ENCODE results near the gene GAB2.
A peak's percentile ranks its signal among the peaks of the same experiment; 100 is the strongest.

Gene GAB2

DNA sequence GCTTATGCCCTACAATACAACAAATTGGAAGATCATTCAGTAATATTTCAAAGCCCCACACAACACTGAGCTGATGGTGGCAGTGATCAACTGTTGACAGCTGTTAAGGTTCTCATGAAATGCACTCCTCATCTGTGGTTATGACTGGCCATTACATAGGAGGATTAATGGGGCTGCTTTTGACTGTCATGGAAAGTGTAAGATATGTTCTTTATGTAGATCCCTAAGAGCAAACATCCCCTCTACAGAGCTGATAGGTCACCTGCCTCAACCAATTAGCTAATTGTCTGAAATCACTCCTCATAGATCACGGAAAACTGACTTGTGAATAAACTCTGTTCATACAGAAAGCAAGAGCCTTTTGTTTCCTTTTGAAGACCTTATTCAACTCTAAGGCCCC is 78.1 kb downstream of the GAB2 start:
- DNase-seq: no peak

DNA sequence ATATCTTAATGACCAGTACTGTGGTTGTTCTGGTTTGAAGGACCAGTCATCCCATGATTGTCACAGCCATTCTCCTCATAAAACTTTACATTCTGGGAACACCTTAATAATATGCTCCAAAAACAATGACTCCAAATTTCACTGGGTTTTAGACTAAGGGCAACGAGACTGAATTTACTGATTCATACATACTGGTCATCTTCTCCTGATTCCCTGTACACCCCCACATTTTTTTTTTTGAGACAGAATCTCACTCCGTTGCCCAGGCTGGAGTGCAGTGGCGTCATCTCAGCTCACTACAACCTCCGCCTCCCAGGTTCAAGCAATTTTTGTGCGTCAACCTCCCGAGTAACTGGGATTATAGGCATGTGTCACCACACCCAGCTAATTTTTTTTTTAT is 78.9 kb downstream of the GAB2 start:
- no peak for DNase-seq

DNA sequence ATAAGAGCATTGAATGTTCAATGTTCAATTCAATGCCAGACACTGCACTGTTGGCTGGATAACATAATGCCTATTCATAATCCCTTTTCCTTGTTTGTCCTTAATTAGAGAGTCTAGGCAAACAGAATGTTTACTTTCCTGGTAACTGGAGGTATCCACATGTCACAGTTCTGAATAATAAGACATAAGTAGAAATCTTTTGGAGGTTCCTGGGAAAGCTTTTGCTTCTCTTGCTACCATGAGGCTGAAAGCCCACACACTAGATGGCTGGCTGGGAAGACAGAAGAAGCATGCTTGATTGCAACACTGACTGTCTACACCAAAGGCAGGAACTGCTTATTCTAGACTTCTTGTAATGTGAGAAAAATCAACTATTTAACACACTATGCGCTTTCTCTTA is 79.5 kb downstream of the GAB2 start:
- DNase-seq: no peak

DNA sequence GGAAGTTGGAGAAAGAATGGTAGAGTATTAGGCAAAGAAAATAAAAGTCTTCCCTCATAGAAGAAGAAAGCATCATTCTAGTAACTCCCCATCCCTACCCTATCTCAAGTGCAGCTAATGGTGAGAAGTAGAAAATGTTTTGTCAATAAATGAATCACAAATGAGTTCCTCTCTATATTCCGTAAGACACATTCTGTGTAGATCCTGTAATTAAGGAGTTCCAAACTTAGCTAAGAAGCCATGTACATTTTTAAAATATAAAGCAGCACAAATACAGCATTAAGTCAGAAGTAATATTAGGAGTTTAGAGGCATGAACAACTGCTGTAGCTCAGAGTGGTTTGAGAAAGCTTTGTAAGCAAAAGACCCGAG is 80.1 kb downstream of the GAB2 start:
- DNase-seq: no peak

DNA sequence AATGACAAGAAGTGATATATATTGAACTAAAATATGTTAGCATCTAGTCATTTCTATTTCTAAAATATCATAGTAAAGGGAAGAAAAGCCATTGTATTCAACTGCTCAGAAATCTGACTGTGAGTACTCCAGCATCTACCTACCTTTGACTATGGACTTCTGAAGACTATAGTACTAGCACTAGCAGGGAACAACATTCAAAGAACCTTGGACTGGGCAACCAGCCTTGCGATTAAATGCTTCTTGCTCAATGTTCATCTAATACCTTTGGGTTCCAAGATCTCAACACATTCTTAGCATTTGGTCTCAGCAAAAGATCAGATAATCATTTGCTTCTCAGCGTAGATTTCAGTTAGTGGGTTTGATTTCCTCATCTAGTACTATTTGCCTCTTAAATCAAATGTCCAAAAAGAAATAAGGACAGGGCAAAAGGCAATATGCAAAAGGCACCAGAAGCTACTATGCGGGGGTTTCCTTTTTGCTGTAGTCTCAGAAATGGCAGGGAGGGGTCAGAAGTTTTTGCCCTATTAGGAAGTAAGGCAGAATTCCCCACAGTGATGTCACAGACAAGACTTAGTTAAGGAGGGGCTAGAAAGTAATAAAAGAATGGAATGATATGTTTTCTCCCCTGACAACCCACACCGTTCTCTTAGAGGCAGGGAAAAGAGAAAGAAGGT is 80.6 kb downstream of the GAB2 start:
- DNase-seq: no peak

DNA sequence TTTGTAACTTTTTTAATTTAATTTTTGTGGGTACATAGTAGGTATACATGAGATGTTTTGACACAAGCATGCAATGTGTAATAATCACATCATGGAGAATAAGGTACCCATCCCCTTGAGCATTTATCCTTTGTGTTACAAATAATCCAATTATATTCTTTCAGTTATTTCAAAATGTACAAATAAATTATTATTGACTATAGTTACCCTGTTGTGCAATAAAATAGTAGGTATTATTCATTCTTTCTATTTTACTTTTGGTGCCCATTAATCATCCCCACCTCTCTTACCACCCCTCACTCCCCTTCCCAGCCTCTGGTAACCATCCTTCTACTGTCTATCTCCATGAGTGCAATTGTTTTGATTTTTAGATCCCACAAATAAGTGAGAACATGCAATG is 83.5 kb downstream of the GAB2 start:
- no peak for DNase-seq

DNA sequence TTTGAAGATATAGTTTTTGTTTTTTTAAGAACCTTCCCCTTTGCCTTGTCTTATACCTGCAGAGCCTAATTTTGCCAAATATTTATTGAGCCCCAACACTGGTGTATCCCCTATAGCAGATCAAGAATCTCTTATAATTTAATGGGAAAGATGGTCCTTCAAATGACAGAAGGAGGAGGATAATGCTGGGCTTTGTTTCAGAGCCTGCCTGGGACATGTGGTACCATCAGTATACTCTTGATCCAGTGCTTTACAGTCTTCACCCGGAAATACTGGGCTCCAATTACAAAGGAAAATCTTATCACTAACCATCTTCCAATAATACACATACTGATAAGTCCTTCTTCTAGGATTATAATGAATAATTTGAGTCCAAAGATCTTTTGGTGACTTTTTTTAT is 84.7 kb downstream of the GAB2 start:
- DNase-seq: no peak

DNA sequence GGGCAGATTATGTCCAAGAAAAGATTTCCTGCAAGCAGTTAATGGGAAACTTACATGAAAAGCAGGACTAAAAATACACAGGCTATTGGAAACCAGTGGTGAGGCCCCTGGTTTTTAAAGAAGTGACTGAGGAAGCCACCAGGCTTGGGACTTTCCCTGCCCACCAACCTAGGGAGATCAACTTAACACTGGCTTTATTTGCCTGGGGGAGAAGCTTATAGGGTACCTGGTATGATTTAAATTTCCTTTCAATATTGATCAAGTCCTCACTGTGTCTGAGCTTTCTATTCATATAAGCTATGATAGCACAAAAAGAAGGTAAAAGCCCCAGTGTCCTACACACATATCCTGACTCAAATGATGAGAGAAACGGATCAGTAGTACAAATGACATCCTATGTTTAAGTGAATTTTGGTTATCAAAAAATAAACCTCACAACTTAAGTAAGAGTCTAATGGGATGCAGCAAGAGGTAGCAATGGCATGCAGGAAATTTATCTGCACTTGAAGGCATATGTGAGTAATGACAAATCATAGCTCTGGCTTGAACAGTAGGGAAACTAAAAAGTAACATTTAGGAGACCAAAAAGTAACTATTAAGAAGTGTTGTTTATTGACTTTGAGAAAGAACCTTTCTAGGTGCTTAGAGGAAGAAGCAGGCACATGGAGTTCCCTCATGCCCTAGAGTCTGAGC is 85.3 kb downstream of the GAB2 start:
- DNase-seq: no peak

DNA sequence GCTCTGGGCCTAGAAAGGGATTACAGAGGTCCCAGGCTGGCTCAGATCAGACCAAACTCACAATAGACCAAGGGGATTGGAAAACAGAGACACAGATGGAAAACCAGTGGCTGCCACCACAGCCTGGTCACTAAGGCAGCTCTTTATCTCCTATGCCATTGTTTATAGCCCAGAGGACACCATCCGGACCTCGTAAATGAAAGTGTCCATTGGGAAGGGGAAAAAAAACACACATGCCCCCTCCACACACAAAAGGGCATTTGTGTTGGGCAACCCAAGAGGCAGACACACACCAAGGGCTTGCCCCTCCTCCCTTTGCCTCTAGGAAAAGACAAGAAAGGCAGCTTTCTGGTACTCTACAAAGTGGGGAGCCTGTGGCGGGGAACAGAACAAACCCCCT is 85.9 kb downstream of the GAB2 start:
- DNase-seq: no peak

DNA sequence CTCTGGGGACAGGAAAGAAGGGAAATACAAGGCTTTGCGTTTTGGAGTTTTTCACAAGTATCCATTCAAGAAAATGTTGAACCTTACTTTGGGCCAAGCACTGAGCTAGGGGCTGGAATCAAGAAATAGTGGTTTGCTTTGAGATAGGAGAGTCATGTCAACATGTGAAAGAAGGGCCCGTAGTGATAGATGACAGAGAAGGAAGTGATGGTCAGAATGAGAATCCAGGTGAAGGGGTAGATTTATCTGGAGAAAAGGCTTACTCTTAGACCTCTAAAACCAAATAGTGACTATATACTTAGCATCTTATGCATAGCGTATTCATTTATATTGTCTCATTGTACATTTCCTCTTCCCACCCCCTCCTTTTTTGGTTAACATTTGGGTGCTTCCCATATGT is 87.3 kb downstream of the GAB2 start:
- no peak for DNase-seq

DNA sequence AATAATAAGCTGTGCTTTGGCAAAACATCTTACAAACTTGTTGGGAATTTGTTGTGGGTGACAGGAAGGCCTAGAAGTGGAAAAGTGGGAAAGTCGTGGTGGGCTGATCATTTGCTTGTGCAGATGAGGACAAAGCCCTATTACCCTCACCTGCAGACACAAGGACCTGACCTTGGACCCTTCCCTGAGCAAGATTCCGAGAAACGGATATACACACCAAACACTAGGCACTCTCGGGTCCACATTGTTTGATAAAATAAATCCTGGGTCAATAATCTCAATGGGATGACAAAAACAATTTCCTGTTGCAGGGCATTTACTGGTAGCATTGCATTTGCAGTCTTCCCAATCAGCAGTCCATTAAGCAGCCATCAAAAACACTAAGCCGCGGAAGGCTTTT is 89.7 kb downstream of the GAB2 start:
- no peak for DNase-seq

DNA sequence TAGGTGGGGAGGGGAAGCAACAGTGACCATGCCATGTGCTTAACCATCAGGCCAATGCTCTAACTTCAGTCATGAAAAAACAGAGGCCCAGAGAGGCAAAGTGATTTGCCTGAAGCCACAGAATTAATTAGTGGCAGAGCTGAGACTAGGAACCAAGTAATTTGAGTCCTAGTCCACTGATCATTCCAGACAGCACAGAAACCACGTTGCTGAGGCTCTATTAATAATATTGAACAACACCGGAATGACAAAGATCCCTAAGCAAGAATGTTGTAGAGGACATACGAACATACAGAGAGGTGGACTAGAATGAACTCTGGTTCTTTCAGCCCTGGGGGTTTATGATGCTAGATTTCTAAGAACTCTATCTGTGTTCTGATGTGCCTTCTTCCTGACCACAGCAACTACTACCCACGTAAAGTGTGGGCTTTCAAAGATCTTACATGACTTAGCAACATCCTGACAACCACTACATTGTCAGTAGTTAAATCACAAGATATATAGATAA is 92.3 kb downstream of the GAB2 start:
- DNase-seq: peak; percentile 61

DNA sequence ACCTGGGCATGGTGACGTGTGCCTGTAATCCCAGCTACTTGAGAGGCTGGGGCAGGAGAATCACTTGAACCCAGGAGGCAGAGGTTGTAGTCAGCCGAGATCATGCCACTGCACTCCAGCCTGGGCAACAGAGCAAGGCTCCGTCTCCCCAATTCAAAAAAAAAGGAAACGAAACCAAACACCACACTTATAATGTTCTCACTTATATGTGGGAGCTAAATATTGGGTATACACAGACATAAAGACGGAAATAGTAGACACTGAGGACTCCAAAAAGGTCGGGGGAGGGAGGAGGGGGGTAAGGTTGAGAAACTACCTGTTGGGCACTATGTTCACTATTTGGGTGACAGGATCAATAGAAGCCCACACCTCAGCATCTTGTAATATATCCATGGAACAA is 94.3 kb downstream of the GAB2 start:
- DNase-seq: no peak

DNA sequence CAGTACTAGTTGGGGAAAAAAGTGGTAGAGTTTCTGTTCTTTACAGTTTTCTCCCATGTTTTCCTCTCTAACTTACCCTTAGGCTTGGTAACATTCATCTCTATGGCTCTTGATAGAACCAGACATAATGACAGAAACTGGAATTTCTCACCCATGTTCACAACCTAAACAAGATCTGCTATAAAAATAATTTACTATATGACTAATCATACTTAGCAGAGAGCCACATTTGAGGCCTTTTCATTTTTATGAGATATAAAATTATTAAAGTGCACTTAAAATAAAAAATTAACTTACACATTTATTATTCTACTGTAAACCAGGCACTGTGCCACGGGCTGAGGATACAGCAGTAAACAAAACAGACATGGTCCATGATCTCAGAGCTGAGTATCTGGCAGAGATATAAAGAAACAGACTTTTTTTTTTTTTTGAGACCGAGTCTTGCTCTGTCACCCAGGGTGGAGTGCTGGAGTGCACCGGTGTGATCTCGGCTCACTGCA is 98.1 kb downstream of the GAB2 start:
- DNase-seq: no peak

DNA sequence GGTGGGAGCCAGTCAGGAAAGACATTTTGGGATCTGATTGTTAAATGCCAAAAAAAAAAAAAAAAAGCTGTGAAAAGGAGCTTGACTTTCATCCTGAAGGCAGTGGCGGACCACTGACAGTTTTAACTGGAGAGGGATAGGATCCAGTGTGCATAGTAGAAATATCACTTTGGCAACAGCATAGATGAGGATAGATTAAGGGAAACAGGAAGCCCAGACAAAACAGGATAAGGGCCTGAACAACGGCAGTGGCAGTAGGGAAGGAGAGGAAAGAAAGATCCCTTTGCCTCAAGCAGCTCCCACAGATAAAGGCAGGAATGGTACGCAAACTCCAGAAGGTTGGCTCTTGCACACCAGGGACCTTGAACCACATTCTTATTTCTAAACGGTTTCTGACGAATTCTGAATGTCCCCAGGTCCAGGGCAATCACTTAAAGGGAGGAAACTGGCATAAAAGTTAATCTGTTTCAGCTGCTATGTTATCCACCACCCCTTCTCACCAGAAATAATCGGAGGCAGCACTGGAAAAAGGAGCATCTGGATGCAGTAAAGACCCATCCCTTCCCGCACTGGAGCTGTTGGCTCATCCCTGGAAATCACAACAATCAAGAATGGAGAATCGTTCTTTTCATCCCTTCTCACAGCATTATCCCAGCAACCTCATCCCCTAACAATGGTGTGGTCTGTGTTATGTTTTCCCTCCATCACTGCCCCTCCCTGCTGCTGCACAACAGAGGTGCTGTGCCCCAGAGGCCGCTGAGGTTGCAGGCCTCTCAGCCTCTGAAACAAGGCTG is 99.1 kb downstream of the GAB2 start:
- no peak for DNase-seq

DNA sequence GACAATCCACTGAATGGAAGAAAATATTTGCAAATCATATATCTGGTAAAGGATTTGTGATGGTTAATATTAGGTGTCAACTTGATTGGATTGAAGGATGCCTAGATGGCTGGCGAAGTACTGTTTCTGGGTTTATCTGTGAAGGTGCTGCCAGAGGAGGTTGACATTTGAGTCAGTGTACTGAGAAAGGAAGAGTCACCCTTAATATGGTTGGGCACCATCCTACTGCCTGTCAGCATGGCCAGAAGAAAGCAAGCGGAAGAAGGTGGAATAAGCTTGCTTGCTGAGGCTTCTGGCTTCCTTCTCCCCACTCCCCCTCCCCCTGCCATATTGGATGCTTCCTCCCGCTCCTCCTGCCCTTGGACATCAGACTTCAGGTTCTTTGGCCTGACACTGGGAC is 101.9 kb downstream of the GAB2 start:
- DNase-seq: no peak

DNA sequence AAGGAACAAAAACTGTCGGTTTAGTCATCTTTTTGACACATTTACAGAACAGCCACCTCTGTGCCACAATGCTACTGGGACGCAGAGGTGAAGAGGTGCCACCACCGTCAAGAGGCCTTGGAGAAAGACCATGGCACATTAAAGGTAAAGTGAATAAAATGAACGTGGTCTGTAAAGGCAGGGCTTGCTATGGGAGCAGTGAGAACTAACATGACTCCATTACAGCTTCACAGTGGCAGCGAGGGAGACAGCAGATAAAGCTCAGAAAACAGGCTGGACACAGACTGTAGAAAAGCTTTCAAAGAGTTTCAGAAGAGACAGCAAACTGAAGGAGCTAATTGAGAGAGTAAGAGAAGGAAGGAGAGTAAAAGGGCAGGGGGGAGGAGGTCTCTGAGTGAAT is 102.9 kb downstream of the GAB2 start:
- DNase-seq: no peak

DNA sequence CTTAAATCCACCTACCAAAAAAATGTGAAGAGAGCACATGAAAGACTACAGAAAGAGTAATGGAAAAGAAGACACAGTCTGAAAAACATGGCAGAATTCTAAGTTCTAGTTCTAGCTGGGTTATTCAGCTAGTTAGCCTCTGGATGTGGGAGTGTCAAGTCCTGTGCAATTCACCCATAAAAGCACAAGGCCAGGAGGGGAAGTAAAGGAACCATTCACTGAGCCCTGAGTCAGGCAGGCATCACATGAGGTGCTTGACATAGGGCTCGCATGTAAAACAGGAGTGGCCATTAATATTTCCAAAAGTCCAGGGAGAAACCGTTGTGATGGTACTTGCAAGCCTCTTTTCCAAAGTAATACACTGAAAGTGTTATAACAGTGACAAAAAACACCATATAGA is 103.7 kb downstream of the GAB2 start:
- DNase-seq: no peak

DNA sequence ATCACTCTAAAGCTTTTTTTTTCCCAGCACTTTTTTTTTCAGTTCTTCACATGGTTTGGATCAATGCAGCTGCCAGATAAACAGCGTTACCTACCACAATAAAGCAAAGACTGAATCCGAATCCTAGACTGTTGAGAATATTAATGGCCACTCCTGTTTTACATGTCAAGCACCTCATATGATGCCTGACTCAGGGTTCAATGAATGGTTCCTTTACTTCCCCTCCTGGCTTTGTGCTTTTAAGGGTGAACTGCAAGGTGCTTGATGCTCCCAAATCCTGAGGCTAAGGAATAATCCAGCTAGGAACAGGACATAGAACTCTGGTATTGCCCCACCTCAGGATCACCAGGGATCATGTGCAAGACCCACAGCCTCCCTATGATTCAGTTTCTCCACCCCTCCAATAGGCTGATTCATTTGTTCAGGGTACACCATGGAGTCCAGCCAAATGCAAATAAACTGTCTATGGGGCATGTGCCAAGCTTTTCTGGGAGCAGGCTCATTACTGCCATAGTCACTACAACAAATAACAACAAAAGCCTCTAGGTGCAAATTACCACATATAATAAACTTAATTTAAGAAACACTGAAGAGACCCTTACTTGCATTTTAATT is 104.3 kb downstream of the GAB2 start:
- no peak for DNase-seq

DNA sequence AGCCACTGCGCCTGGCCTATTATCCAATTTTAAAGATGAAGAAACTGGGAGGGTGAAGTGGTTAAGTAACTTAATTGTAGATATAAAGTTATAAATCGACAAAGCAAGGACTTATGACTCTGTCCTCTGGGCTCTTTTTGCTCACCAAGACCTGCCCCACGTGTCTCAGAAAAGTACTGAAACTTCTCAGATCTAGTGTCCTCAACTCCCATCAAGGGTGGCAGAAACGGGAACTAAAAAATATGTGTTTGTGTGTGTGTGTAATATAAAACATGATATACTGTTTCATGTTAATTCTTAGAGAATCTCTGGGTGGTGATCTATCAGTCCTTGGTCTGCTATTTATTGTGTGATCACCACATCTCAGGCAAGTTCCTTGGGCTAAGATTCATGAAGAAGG is 104.9 kb downstream of the GAB2 start:
- no peak for DNase-seq

DNA sequence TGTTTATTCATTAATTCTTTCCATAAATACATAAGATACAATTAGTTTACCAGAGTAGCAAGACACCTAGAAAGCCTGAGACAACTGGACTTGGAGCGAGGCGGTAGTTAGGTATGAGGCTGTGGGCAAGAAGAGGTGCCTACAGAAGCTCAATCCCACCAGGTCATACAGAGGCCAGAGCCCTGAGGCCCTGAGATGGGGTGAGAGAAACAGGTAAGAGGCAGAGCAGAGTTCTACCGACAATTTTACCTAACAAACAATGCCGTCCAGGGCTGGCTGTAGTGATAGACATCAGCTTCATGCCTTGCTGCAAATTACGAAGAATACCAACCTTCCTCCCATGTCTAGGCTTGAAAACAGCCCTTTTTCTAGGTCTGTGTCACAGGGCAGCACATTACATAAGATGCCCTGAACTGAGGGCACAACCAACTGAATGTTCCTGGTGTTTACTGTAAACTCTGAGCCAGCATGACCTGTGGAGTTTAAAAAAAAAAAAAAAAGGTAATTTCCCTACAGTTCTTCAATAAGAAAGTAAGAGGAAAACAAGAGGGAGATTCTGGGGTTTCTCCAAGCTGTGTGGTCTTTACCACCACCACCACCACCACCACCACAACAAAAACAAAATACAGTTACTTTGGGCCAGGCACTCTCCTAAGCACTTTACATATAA is 105.8 kb downstream of the GAB2 start:
- DNase-seq: no peak

DNA sequence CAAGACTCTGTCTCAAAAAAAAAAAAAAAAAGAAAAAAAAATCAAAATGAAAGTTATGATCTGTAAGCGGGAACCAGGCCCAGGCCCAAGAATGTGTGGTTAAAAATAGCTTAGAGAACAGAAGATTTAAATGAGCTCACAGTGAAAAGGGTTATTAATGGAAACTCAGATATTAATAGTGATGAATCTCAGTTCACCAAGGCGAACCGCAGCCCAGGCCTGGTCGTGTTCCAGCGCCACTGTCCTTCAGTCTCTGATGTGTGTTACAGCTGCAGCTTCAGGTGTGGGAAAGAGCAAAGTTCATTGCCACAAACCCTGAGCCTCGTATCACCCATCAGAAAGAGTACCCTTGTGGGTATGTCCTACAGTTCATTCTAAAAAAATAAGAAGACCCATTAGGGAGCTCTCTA is 107.1 kb downstream of the GAB2 start:
- DNase-seq: no peak

DNA sequence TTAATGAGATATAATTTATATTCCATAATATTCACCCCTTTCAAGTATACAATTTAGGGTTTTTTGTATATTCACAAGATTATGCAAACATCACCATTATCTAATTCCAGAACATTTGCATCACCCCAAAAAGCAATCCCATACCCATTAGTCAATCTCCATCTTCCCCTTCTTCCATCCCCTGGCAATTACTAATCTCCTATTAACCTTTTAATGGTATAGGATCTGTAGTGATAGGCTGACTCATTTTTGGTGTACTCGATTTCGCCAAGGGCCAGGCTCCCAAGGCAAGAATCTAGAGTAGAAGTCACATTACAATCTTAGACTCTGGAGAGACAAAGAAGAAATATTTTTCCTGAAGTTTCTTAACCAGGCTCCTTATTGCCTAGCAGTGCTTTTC is 113.4 kb downstream of the GAB2 start:
- no peak for DNase-seq
